ENCODE measurements around the gene CFL1.
"Not testable (repeated sequence)": the region's sequence is repeated elsewhere in the genome, so short reads cannot be mapped to it uniquely, and the experiment has no call there.

Gene CFL1

DNA sequence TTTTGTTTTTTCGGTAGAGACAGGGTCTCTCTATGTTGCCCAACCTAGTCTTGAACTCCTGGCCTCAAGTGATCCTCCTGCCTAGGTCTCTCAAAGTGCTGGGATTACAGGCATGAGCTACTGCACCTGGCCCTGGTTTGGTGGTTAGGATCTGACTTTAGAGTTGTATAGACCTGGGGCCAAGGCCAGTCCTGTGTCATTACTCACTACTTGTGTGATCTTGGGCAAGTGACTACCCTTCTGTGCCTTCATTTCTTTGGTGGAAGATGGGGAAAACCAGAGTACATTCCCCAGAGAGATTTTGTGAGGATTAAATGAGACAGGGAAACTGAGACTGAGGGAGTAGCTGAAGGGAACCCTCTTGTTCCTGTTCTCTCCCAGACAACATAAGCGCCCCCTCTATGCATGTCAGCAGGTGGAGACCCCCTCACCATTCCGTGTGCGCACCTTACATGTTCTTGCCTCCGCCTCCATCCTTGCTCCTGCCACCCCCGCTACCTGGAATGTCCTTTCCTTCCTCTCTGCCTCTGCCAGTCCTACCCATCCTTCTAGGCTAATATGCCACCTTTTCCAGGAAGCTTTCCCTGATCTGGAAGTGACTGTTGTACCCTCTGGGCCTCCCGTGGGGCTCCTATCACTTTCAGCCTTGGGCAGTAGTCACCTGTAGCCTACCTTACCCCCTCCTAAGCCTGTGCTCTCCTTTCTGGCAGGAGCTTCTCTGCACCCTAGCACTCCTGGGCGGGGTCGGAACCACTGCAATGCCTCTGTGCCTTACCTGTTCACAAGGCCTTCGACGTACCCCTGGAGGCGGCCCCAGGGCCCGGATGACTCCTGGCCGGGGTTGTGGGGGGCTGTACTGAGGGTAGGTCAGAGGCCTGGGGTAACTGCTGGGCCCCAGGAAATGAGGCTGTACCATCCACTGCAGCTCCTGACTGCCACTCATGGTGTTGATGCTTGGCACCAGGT lies 38.3 kb upstream of the CFL1 start:
- ChIA-PET CTCF (interaction anchor here (0.9 to 33.3 kb wide), 7 partner anchors 6 to 83 kb away, joined by 3 to 1090 read pairs (median 4); partner anchors contain the start of genes CCDC85B, FIBP, FOSL1 and SART1), POLR2A (interaction anchor here (0.9 to 7.7 kb wide), 3 partner anchors 6 to 18 kb away, joined by 3 to 136 read pairs (median 37); partner anchors contain the start of genes CCDC85B and FIBP)
- no peak for DNase-seq (ENCODE audit: low read depth, low spot score)
- H3K4me3 ChIP-seq (ENCODE audit: low read depth, low read length), result peak overlapping the region; percentile 23
- TF ChIP-seq, protein P1, sequence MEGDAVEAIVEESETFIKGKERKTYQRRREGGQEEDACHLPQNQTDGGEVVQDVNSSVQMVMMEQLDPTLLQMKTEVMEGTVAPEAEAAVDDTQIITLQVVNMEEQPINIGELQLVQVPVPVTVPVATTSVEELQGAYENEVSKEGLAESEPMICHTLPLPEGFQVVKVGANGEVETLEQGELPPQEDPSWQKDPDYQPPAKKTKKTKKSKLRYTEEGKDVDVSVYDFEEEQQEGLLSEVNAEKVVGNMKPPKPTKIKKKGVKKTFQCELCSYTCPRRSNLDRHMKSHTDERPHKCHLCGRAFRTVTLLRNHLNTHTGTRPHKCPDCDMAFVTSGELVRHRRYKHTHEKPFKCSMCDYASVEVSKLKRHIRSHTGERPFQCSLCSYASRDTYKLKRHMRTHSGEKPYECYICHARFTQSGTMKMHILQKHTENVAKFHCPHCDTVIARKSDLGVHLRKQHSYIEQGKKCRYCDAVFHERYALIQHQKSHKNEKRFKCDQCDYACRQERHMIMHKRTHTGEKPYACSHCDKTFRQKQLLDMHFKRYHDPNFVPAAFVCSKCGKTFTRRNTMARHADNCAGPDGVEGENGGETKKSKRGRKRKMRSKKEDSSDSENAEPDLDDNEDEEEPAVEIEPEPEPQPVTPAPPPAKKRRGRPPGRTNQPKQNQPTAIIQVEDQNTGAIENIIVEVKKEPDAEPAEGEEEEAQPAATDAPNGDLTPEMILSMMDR (IDR thresholded peaks at IDR 0.05; ENCODE audit: insufficient read depth, low read length, missing control alignments), result no peak

- TF ChIP-seq, protein P1 (IDR thresholded peaks at IDR 0.05; ENCODE audit: insufficient read depth, low read length, missing control alignments), result no peak
- ChIA-PET POLR2A (interaction anchor here (0.7 to 3.9 kb wide), 2 partner anchors 16 to 19 kb away, joined by 3 to 37 read pairs; no protein-coding TSS in a partner anchor), CTCF (interaction anchor here (0.9 to 33.3 kb wide), 7 partner anchors 5 to 150 kb away, joined by 3 to 1090 read pairs (median 5); partner anchors contain the start of genes CCDC85B, FIBP, FOSL1 and SART1)
- H3K4me3 ChIP-seq (ENCODE audit: low read depth, low read length), result no peak overlapping the region
- DNase-seq (ENCODE audit: low read depth, low spot score), result no peak
Measured at GRCh38 chr11:65895482-65895981, 37.6 kb upstream of the CFL1 start.

DNA sequence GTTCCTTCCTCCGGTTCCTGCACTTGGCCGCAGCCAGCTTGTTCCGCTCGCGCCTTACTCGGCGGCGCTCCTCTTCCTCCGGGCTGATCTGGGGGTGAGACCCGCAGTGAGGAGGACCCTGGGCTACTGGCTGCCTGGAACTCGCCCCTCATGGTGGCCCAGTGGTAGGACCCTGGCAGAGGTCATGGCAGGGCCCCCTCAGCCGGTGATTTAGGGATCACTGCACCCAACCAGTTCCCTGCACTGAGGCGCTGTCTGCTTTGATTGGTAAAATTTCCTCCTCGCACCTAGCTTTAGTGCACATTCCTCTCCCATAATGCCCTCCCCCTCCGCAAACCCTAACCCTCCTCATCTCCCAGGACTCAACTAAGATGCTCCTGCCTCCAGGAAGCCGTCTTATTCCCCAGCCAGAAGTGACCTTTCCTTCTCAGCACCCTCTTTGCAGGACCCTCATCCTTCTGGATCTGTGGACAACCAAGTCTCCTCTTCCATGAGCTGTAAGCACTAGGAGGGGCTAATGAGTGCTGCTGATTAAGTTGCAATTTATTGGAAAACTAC lies 36.1 kb upstream of the CFL1 start:
- TF ChIP-seq, protein P1 (IDR thresholded peaks at IDR 0.05; ENCODE audit: insufficient read depth, low read length, missing control alignments), result no peak
- ChIA-PET POLR2A (interaction anchor here (0.9 to 8.7 kb wide), 3 partner anchors 6 to 23 kb away, joined by 3 to 136 read pairs (median 127); partner anchors contain the start of genes C11orf68, DRAP1 and FOSL1), CTCF (interaction anchor here (1.2 to 33.3 kb wide), 6 partner anchors 9 to 85 kb away, joined by 3 to 1090 read pairs (median 10); partner anchors contain the start of genes FOSL1 and SART1)
- peak overlapping the region; percentile 8; the same call in 1 of the 2 replicates for H3K4me3 ChIP-seq (ENCODE audit: low read depth, low read length)
- no peak for DNase-seq (ENCODE audit: low read depth, low spot score)

DNA sequence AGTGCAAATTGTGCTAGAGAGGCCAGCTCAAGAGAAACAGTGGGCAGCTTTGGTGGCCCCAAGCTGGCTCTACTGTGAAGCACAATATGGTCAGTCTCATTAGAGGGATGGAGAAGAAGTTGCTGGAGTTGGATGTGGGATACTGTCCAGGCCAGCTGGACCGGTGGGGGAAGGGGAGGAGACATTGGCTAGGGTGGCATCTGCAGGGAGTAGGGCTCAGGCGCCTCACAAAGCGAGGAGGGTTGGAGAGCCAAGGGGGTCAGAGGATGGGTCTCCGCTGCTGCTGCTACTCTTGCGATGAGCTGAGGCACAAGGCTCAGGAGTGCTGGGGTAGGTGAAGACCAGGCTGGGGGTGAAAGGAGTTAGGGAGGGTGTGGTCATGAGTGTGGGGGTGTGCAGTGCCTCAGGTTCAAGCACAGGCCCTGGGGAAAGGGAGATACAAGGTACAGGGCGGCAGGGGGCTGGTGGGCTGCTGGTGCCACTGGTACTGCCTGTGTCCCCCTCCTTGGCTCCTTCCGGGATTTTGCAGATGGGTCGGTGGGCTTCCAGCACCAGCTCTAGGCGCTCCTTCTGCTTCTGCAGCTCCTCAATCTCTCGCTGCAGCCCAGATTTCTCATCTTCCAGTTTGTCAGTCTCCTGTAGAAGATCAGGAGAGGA lies 34.8 kb upstream of the CFL1 start:
- CTCF ChIA-PET, result interaction anchor here (1.4 to 33.3 kb wide), 6 partner anchors 8 to 86 kb away, joined by 3 to 1090 read pairs (median 14); partner anchors contain the start of genes FOSL1, MUS81 and SART1
- H3K4me3 ChIP-seq (ENCODE audit: low read depth, low read length), result peak overlapping the region; percentile 73

GRCh38 chr11:65892137-65892540 lies 34.2 kb upstream of the CFL1 start:
- H3K4me3 ChIP-seq (ENCODE audit: low read depth, low read length), result peak overlapping the region; percentile 73
- POLR2A ChIA-PET, result interaction anchor here (1.7 to 8.7 kb wide), 6 partner anchors 8 to 90 kb away, joined by 6 to 136 read pairs (median 48); partner anchors contain the start of genes C11orf68, CFL1, DRAP1 and FOSL1
- DNase-seq (ENCODE audit: low read depth, low spot score), result not testable (repeated sequence)
- CTCF ChIA-PET, result interaction anchor here (2.5 to 33.3 kb wide), 5 partner anchors 7 to 87 kb away, joined by 7 to 1090 read pairs (median 17); partner anchors contain the start of genes FOSL1, MUS81 and SART1

More for the DNA sequence above, 34.8 kb upstream of the CFL1 start:
- DNase-seq (ENCODE audit: low read depth, low spot score), result no peak
- POLR2A ChIA-PET, result interaction anchor here (5.4 to 8.7 kb wide), 3 partner anchors 7 to 25 kb away, joined by 29 to 136 read pairs (median 127); partner anchors contain the start of genes C11orf68, DRAP1 and FOSL1
- TF ChIP-seq, protein P1 (IDR thresholded peaks at IDR 0.05; ENCODE audit: insufficient read depth, low read length, missing control alignments), result no peak
